DND-41 (cell line): ENCODE measurements around the gene PLCB4.

Source experiments
- ATAC-seq: fragments of 200-7000 bp; cut with Tn5 transposase; 3 replicates; pipeline ENCODE4 v1.9.1; 2021; ENCODE audit warnings: low read depth; ENCODE audit not compliant: insufficient read depth
- DNase-seq: peaks from one replicate; pipeline ENCODE4 v3.0.0-alpha.2; 2020
- H2AFZ ChIP-seq: 2 replicates; pipeline ENCODE4 v1.6.0; 2012; ENCODE audit warnings: low read depth, low read length
- H3K27ac ChIP-seq: 2 replicates; pipeline ENCODE4 v1.5.1; 2012; ENCODE audit warnings: low read length, inconsistent platforms
- H3K27me3 ChIP-seq: fragments of 200-600 bp; sonication (generic); 2 replicates; pipeline ENCODE4 v1.6.0; 2012; ENCODE audit warnings: low read length, mild to moderate bottlenecking, inconsistent platforms; ENCODE audit not compliant: insufficient read depth, poor library complexity
- H3K36me3 ChIP-seq: 2 replicates; pipeline ENCODE4 v1.5.1; 2012; ENCODE audit warnings: low read length, inconsistent platforms; ENCODE audit not compliant: insufficient read depth
- H3K4me1 ChIP-seq: 2 replicates; pipeline ENCODE4 v1.5.1; 2012; ENCODE audit warnings: mild to moderate bottlenecking, low read length; ENCODE audit not compliant: insufficient read depth
- H3K4me2 ChIP-seq: 2 replicates; pipeline ENCODE4 v1.6.0; 2012; ENCODE audit warnings: mild to moderate bottlenecking, moderate library complexity, low read length, inconsistent platforms; ENCODE audit not compliant: insufficient read depth
- H3K4me3 ChIP-seq, 2 experiments: fragments of 200-600 bp in 1 of 2; shearing (Covaris generic) in 1 of 2; 2 replicates each; pipeline ENCODE4 v1.5.1; 2012 to 2016; ENCODE audit warnings: inconsistent platforms in 2 of 2, low read length in 2 of 2, mild to moderate bottlenecking in 2 of 2, low read depth in 1 of 2, moderate library complexity in 1 of 2
- H3K79me2 ChIP-seq: 2 replicates; pipeline ENCODE4 v1.6.0; 2012; ENCODE audit warnings: low read length, inconsistent platforms; ENCODE audit not compliant: insufficient read depth
- H3K9ac ChIP-seq: 2 replicates; pipeline ENCODE4 v1.6.0; 2012; ENCODE audit warnings: low read depth, mild to moderate bottlenecking, inconsistent platforms, low read length, moderate library complexity
- H3K9me3 ChIP-seq: 2 replicates; pipeline ENCODE4 v1.5.1; 2012; ENCODE audit warnings: low read length, moderate library complexity, mild to moderate bottlenecking, inconsistent platforms; ENCODE audit not compliant: insufficient read depth, severe bottlenecking
- H4K20me1 ChIP-seq: 2 replicates; pipeline ENCODE4 v1.6.0; 2012; ENCODE audit warnings: low read length; ENCODE audit not compliant: insufficient read depth
- CTCF ChIP-seq: IDR thresholded peaks from 2 replicates; pipeline ENCODE4 v1.5.1; 2012; ENCODE audit warnings: borderline replicate concordance, low read length, moderate library complexity, mild to moderate bottlenecking; ENCODE audit not compliant: poor library complexity, severe bottlenecking; ENCODE audit errors: extremely low read depth
- EZH2 ChIP-seq: IDR thresholded peaks from 3 replicates; pipeline ENCODE4 v1.6.1; 2012; ENCODE audit warnings: borderline replicate concordance, low read depth, mild to moderate bottlenecking, moderate library complexity, low read length, inconsistent platforms; ENCODE audit not compliant: severe bottlenecking

PLCB4 gene

DNA sequence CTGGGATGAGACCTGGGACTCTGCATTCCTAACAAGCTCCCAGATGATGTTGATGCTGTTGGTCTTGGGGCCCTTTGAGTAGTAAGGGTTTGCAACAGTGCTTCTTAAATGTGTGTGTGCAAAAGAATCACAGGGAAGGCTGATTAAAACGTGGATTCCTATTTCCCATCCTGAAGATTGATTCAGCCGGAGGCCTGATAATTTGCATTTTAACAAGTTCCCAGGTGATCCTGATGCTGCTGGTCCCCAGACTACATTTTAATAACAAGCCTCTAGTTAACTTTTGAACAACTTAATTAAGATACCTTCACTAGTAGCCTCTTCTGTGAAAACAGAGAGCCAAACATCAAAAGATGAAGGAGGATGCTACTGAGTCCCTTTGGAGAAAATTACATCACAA is 289.1 kb downstream of the PLCB4 start:
- DNase-seq (no peak), ATAC-seq (no peak)
- H3K79me2 ChIP-seq, result no peaks in the 10 kb centered on the region
- no peak overlapping the region for H2AFZ ChIP-seq
- no peaks in the 10 kb centered on the region for H3K36me3 ChIP-seq
- TF ChIP-seq EZH2 (no peak), CTCF (no peak)
- H3K9ac ChIP-seq, result no peak overlapping the region
- no peak overlapping the region for H3K4me2 ChIP-seq
- H3K27me3 ChIP-seq, result no peaks in the 10 kb centered on the region
- H3K27ac ChIP-seq, result no peak overlapping the region
- no peaks in the 10 kb centered on the region for H3K9me3 ChIP-seq
- H4K20me1 ChIP-seq, result no peaks in the 10 kb centered on the region
- peaks cover 24% of the 10 kb centered on the region for H3K4me1 ChIP-seq
- no peak overlapping the region for H3K4me3 ChIP-seq

GRCh38 chr20:9359561-9360308 is 290.8 kb downstream of the PLCB4 start:
- Histone ChIP-seq H3K4me3 (no peak overlapping the region), H3K79me2 (no peaks in the 10 kb centered on the region), H3K9ac (no peak overlapping the region), H4K20me1 (no peaks in the 10 kb centered on the region), H3K27me3 (no peaks in the 10 kb centered on the region), H3K9me3 (no peaks in the 10 kb centered on the region), H3K27ac (no peak overlapping the region), H3K4me1 (peaks cover 11% of the 10 kb centered on the region; the same call in 1 of the 2 replicates), H3K4me2 (no peak overlapping the region), H3K36me3 (peaks cover 3% of the 10 kb centered on the region; the same call in 1 of the 2 replicates), H2AFZ (no peak overlapping the region)
- DNase-seq (peak; percentile 13), ATAC-seq (no peak)
- TF ChIP-seq CTCF (peak; percentile 45), EZH2 (no peak)

DNA sequence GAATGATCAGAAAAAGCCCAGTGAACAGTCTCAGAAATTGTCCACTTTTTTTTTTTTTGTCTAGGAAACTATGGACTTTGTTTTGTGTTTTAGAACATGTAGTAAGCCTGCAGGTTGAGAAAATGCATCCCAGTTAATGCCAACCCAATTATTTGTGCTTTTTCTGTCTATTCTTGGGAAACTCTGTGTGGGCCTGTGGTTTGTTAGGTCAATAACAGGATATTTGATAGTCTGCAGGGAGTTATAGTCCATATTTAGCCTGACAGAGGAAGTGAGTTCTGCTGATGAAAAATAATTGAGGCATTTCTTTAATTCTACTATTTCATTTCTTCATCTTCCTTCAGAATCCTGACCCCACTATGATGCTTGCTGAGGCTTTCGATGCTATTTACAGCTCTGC is 291.5 kb downstream of the PLCB4 start:
- no peaks in the 10 kb centered on the region for H4K20me1 ChIP-seq
- H3K27ac ChIP-seq, result no peak overlapping the region
- no peaks in the 10 kb centered on the region for H3K9me3 ChIP-seq
- no peaks in the 10 kb centered on the region for H3K27me3 ChIP-seq
- no peaks in the 10 kb centered on the region for H3K79me2 ChIP-seq
- no peak overlapping the region for H3K4me3 ChIP-seq
- H3K36me3 ChIP-seq, result peaks cover 3% of the 10 kb centered on the region; the same call in 1 of the 2 replicates
- DNase-seq (no peak), ATAC-seq (no peak)
- peaks cover 9% of the 10 kb centered on the region; the same call in 1 of the 2 replicates for H3K4me1 ChIP-seq
- no peak overlapping the region for H3K9ac ChIP-seq
- H3K4me2 ChIP-seq, result no peak overlapping the region
- H2AFZ ChIP-seq, result no peak overlapping the region
- TF ChIP-seq EZH2 (no peak), CTCF (no peak)
